OCI-LY1 (cell line): Measurements from ENCODE around the gene PALD1.
A peak's percentile ranks its signal among the peaks of the same experiment; 100 is the strongest.

Experiments
- H2AFZ ChIP-seq: fragments of 200-600 bp; sonication (generic), shearing (Covaris generic); 2 replicates; pipeline ENCODE4 v1.6.0; 2014; ENCODE audit warnings: antibody characterized with exemption, mild to moderate bottlenecking, low read length
- H3F3A ChIP-seq: fragments of 200-600 bp; sonication (generic), shearing (Covaris generic); 2 replicates; pipeline ENCODE4 v1.6.0; 2014; ENCODE audit warnings: mild to moderate bottlenecking, antibody characterized with exemption, low read length, moderate library complexity; ENCODE audit not compliant: insufficient read depth
- H3K27ac ChIP-seq: fragments of 200-600 bp; sonication (generic); 2 replicates; pipeline ENCODE4 v1.5.1; 2014; ENCODE audit warnings: low read length, mixed run types, mild to moderate bottlenecking, low read depth; ENCODE audit not compliant: poor library complexity, severe bottlenecking
- H3K27me3 ChIP-seq: fragments of 200-600 bp; sonication (generic); 2 replicates; pipeline ENCODE4 v1.6.0; 2014; ENCODE audit warnings: antibody characterized with exemption, mild to moderate bottlenecking, low read length, moderate library complexity; ENCODE audit not compliant: insufficient read depth
- H3K36me3 ChIP-seq: fragments of 200-600 bp; sonication (generic); 2 replicates; pipeline ENCODE4 v1.6.1; 2014; ENCODE audit warnings: mild to moderate bottlenecking, antibody characterized with exemption, low read length, moderate library complexity, mixed read lengths; ENCODE audit not compliant: insufficient read depth
- H3K4me1 ChIP-seq: fragments of 200-600 bp; sonication (generic); 2 replicates; pipeline ENCODE4 v1.5.1; 2014; ENCODE audit warnings: mild to moderate bottlenecking, low read length, moderate library complexity; ENCODE audit not compliant: insufficient read depth, severe bottlenecking
- H3K4me2 ChIP-seq: fragments of 200-600 bp; sonication (generic), shearing (Covaris generic); 2 replicates; pipeline ENCODE4 v1.6.1; 2014; ENCODE audit warnings: low read length
- H3K4me3 ChIP-seq: fragments of 200-600 bp; sonication (generic); 2 replicates; pipeline ENCODE4 v1.5.1; 2014; ENCODE audit warnings: low read length, low read depth, mild to moderate bottlenecking, mixed read lengths; ENCODE audit not compliant: poor library complexity, severe bottlenecking
- H3K79me2 ChIP-seq: fragments of 200-600 bp; shearing (Covaris generic); 2 replicates; pipeline ENCODE4 v1.6.1; 2016; ENCODE audit warnings: mixed run types, low read length, mixed read lengths; ENCODE audit not compliant: insufficient read depth
- H3K9ac ChIP-seq: fragments of 200-600 bp; sonication (generic), shearing (Covaris generic); 2 replicates; pipeline ENCODE4 v1.6.1; 2014; ENCODE audit warnings: mild to moderate bottlenecking, low read length, mixed read lengths
- H3K9me2 ChIP-seq: fragments of 200-600 bp; sonication (generic), shearing (Covaris generic); 2 replicates; pipeline ENCODE4 v1.6.1; 2014; ENCODE audit warnings: low read depth, mild to moderate bottlenecking, low read length, mixed read lengths
- H3K9me3 ChIP-seq: fragments of 200-600 bp; shearing (Covaris generic); 2 replicates; pipeline ENCODE4 v1.6.1; 2014; ENCODE audit warnings: low read length, mixed read lengths
- H4K20me1 ChIP-seq: fragments of 200-600 bp; sonication (generic), shearing (Covaris generic); 2 replicates; pipeline ENCODE4 v1.6.0; 2016; ENCODE audit warnings: mild to moderate bottlenecking, low read length; ENCODE audit not compliant: insufficient read depth
- EZH2 ChIP-seq: fragments of 200-600 bp; sonication (generic), shearing (Covaris generic); IDR thresholded peaks from 2 replicates; pipeline ENCODE4 v1.8.0; 2017; ENCODE audit warnings: borderline replicate concordance, mixed run types, mild to moderate bottlenecking, antibody characterized with exemption, low read length, moderate library complexity, mixed read lengths
- TF ChIP-seq, protein P1 (sequence below): fragments of 200-600 bp; sonication (generic), shearing (Covaris generic); IDR thresholded peaks from 2 replicates; pipeline ENCODE4 v1.5.1; 2017; ENCODE audit warnings: mild to moderate bottlenecking, antibody characterized with exemption, low read length, moderate library complexity, mixed read lengths

PALD1 gene

DNA sequence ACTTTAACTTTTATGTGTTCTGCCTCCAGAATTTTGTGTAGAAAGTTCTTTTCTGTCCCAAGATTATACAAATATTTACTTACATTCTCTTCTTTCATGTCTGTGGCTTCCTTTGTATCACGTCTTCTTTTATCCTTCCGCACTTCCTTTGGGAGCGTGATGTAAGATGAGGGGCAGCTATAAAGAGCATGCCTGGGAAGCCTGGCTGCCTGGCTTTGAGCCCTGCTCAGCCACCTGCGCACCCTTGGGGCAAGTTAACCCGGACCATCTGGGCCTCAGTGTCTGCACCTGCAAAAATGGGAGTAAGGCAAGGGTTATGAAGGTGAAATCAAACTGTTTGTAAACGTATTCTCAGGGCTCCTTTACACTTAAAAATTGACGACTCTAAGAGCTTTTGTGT, 25.2 kb downstream of the PALD1 start:
- no peak overlapping the region for H2AFZ ChIP-seq
- H3K36me3 ChIP-seq, result peaks cover 52% of the 10 kb centered on the region
- no peak overlapping the region for H3K4me3 ChIP-seq
- no peaks in the 10 kb centered on the region for H3K27me3 ChIP-seq
- no peaks in the 10 kb centered on the region for H3F3A ChIP-seq
- H4K20me1 ChIP-seq, result no peaks in the 10 kb centered on the region
- peaks cover 93% of the 10 kb centered on the region for H3K4me1 ChIP-seq
- peaks cover 49% of the 10 kb centered on the region for H3K79me2 ChIP-seq
- no peaks in the 10 kb centered on the region for H3K9me2 ChIP-seq
- no peaks in the 10 kb centered on the region for H3K9me3 ChIP-seq
- H3K9ac ChIP-seq, result no peak overlapping the region; the same call in 1 of the 2 replicates
- H3K4me2 ChIP-seq, result peak overlapping the region; percentile 33; the same call in 1 of the 2 replicates
- TF ChIP-seq, protein P1, sequence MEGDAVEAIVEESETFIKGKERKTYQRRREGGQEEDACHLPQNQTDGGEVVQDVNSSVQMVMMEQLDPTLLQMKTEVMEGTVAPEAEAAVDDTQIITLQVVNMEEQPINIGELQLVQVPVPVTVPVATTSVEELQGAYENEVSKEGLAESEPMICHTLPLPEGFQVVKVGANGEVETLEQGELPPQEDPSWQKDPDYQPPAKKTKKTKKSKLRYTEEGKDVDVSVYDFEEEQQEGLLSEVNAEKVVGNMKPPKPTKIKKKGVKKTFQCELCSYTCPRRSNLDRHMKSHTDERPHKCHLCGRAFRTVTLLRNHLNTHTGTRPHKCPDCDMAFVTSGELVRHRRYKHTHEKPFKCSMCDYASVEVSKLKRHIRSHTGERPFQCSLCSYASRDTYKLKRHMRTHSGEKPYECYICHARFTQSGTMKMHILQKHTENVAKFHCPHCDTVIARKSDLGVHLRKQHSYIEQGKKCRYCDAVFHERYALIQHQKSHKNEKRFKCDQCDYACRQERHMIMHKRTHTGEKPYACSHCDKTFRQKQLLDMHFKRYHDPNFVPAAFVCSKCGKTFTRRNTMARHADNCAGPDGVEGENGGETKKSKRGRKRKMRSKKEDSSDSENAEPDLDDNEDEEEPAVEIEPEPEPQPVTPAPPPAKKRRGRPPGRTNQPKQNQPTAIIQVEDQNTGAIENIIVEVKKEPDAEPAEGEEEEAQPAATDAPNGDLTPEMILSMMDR, result no peak
- no peak for TF ChIP-seq EZH2
- peak overlapping the region; percentile 100 for H3K27ac ChIP-seq

DNA sequence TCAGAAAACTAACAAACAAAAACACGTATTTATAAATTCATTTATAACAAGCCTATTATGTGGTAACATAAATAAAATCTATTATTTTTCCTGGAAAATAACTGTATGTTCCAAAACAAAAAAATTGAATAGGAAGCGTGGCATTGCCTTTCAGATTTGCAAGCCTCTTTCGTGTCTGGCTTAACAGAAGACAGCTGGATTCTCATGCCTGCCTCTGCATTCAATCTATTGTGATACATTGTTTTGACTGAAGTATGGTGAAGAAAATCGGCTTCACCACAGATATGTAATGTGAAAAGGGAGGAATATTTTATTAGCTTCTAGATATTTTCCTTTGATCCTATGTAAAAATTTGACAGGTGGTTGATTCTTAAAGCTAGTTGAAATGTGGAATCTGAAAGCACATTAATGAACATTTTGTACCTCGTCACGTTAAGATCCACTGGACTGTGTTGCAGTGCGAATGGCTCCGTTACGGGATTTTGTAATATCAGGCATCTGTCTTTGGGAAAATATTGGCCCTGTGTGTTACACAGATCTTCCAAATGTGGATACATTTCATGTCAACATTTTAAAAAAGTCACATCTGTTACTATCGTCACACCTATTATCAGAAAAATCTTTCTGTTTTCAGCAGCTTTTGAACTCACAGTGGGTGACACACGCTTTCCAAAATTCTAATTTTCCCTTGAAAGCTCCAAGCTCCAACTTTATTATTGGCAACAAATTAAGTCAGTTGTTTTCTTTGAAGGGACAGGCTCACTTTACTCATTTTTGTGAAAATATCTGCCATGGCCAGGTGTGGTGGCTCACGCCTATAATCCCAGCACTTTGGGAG, 26.2 kb downstream of the PALD1 start:
- Histone ChIP-seq H3K27me3 (no peaks in the 10 kb centered on the region), H4K20me1 (no peaks in the 10 kb centered on the region), H2AFZ (no peak overlapping the region), H3F3A (no peaks in the 10 kb centered on the region), H3K9me3 (no peaks in the 10 kb centered on the region), H3K27ac (peak overlapping the region; percentile 100), H3K9me2 (no peaks in the 10 kb centered on the region), H3K36me3 (peaks cover 50% of the 10 kb centered on the region), H3K4me2 (no peak overlapping the region), H3K4me1 (peaks cover 93% of the 10 kb centered on the region), H3K9ac (no peak overlapping the region), H3K79me2 (peaks cover 49% of the 10 kb centered on the region), H3K4me3 (no peak overlapping the region)
- TF ChIP-seq EZH2, result no peak
- TF ChIP-seq, protein P1, result no peak

DNA sequence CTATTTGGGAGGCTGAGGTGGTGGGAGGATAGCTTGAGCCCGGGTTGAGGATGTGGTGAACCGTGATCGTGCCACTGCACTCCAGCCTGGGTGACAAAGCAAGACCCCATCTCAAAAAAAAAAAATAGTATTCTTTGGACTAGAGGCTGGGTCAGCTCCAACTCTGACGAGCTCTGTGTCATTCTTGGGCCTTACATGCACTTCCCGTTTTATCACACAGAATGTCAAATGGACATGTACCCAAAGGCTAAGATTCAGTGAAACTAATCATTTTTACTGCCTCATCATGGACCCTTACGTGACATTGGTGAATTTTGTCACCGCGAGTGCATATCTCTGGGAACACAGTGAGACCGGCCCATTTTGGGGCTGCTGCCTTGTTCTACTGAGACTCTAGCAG, 27.3 kb downstream of the PALD1 start:
- no peaks in the 10 kb centered on the region for H3K27me3 ChIP-seq
- no peak overlapping the region for H3K9ac ChIP-seq
- H3K79me2 ChIP-seq, result peaks cover 41% of the 10 kb centered on the region
- H3K9me2 ChIP-seq, result no peaks in the 10 kb centered on the region
- peaks cover 90% of the 10 kb centered on the region for H3K4me1 ChIP-seq
- H3K27ac ChIP-seq, result peak overlapping the region; percentile 60
- no peak for TF ChIP-seq EZH2
- TF ChIP-seq, protein P1, result no peak
- no peak overlapping the region for H2AFZ ChIP-seq
- H3K9me3 ChIP-seq, result no peaks in the 10 kb centered on the region
- H3K4me2 ChIP-seq, result no peak overlapping the region
- no peaks in the 10 kb centered on the region for H3F3A ChIP-seq
- peaks cover 41% of the 10 kb centered on the region for H3K36me3 ChIP-seq
- no peak overlapping the region for H3K4me3 ChIP-seq
- no peaks in the 10 kb centered on the region for H4K20me1 ChIP-seq
